Keratinocyte (primary cell): Measurements from ENCODE around the gene ABCG1. TPM values are rescaled to one million over a fixed set of nuclear protein-coding genes. Genes with fewer than 3 reads are reported as not detected.

Experiments used
- DNase-seq: peaks from one replicate; pipeline ENCODE4 v3.0.0-alpha.2; 2011; ENCODE audit warnings: low read depth, missing footprints, low spot score
- FAIRE-seq: peaks from 2 replicates; lab custom pipeline; 2011; peaks lifted over from hg19 to GRCh38; lab: Jason Lieb, UNC
- H2AFZ ChIP-seq: 2 replicates; pipeline ENCODE4 v1.6.0; 2012; ENCODE audit warnings: low read length, control low read depth, inconsistent platforms; ENCODE audit not compliant: control insufficient read depth
- H3K27ac ChIP-seq: 2 replicates; pipeline ENCODE4 v1.5.1; 2011; ENCODE audit warnings: low read length; ENCODE audit not compliant: control insufficient read depth, insufficient read depth
- H3K27me3 ChIP-seq: 3 replicates; pipeline ENCODE4 v1.6.0; 2011; ENCODE audit warnings: low read length; ENCODE audit not compliant: control insufficient read depth, insufficient read depth; ENCODE audit errors: extremely low read depth
- H3K36me3 ChIP-seq, 2 experiments: 2 replicates in 1 of 2; 3 replicates in 1 of 2; pipeline ENCODE4 v1.5.1; 2011; ENCODE audit warnings: low read length in 2 of 2, mild to moderate bottlenecking in 1 of 2; ENCODE audit not compliant: control insufficient read depth in 2 of 2, insufficient read depth in 2 of 2; ENCODE audit errors: extremely low read depth in 1 of 2
- H3K4me1 ChIP-seq: 3 replicates; pipeline ENCODE4 v1.5.1; 2011; ENCODE audit warnings: low read length; ENCODE audit not compliant: control insufficient read depth, insufficient read depth; ENCODE audit errors: extremely low read depth
- H3K4me2 ChIP-seq: 3 replicates; pipeline ENCODE4 v1.6.0; 2011; ENCODE audit warnings: low read depth, low read length; ENCODE audit not compliant: control insufficient read depth, insufficient read depth; ENCODE audit errors: extremely low read depth
- H3K4me3 ChIP-seq, 3 experiments: fragments of 200-600 bp in 1 of 3; sonication (generic) in 1 of 3; 2 replicates in 2 of 3; 3 replicates in 1 of 3; pipeline ENCODE4 v1.5.1; 2011 to 2016; ENCODE audit warnings: low read length in 3 of 3, mild to moderate bottlenecking in 3 of 3, control low read depth in 2 of 3, inconsistent platforms in 1 of 3, low read depth in 1 of 3, mixed read lengths in 1 of 3, mixed run types in 1 of 3, moderate library complexity in 1 of 3; ENCODE audit not compliant: control insufficient read depth in 2 of 3, insufficient read depth in 2 of 3; ENCODE audit errors: extremely low read depth in 1 of 3
- H3K79me2 ChIP-seq: 2 replicates; pipeline ENCODE4 v1.6.0; 2012; ENCODE audit warnings: low read length; ENCODE audit not compliant: control insufficient read depth, insufficient read depth
- H3K9ac ChIP-seq: 3 replicates; pipeline ENCODE4 v1.6.0; 2011; ENCODE audit warnings: low read length; ENCODE audit not compliant: control insufficient read depth, insufficient read depth; ENCODE audit errors: extremely low read depth
- H3K9me1 ChIP-seq: 3 replicates; pipeline ENCODE4 v1.6.0; 2011; ENCODE audit warnings: low read length; ENCODE audit not compliant: control insufficient read depth, insufficient read depth; ENCODE audit errors: extremely low read depth
- H3K9me3 ChIP-seq: 2 replicates; pipeline ENCODE4 v1.5.1; 2012; ENCODE audit warnings: low read depth, low read length; ENCODE audit not compliant: control insufficient read depth
- H4K20me1 ChIP-seq: 3 replicates; pipeline ENCODE4 v1.6.0; 2011; ENCODE audit warnings: low read length; ENCODE audit not compliant: control insufficient read depth, insufficient read depth; ENCODE audit errors: extremely low read depth
- EZH2 ChIP-seq: IDR thresholded peaks from one replicate; pipeline ENCODE4 v1.6.1; 2012; ENCODE audit warnings: inconsistent platforms, mild to moderate bottlenecking, low read length, moderate library complexity
- dilution Hi-C: fragments of 300-500 bp; cut with MboI; formaldehyde crosslinking; loops from one replicate; pipeline ENCODE4 v1.7.0; 2020; ENCODE audit warnings: low sequenced_read_pairs; ENCODE audit not compliant: extremely low pct_ligation_motif_present
- polyA plus RNA-seq, 5 experiments: library from polyadenylated mRNA; depleted of rRNA in 3 of 5; stranded (reverse) in 3 of 5; stranded (forward) in 1 of 5; unstranded in 1 of 5; fragments of >200 nt; gene quantifications; 1 replicate in 1 of 5; 2 replicates in 3 of 5; 3 replicates in 1 of 5; pipeline versions ENCODE4 v1.2.1 to v1.2.3, GENCODE V29; 2011 to 2012; ENCODE audit warnings: missing spikeins in 2 of 5, low read depth in 1 of 5, low replicate concordance in 1 of 5
- TF ChIP-seq, protein P1 (sequence below), 3 experiments: IDR thresholded peaks in 1 of 3; conservative IDR thresholded peaks in 1 of 3; optimal IDR thresholded peaks in 1 of 3; 2 replicates in 2 of 3; 3 replicates in 1 of 3; pipeline versions ENCODE3 to v1.5.1; 2011; ENCODE audit warnings: low read length in 3 of 3, mild to moderate bottlenecking in 3 of 3, moderate library complexity in 2 of 3, control low read depth in 1 of 3, inconsistent platforms in 1 of 3; ENCODE audit not compliant: insufficient read depth in 2 of 3; ENCODE audit errors: extremely low read depth in 1 of 3

The ABCG1 gene
- polyA plus RNA-seq, 1 donor (not counting 4 experiments of a cell fraction or from before 2014, with no cell fraction given): 3.3 TPM

DNA sequence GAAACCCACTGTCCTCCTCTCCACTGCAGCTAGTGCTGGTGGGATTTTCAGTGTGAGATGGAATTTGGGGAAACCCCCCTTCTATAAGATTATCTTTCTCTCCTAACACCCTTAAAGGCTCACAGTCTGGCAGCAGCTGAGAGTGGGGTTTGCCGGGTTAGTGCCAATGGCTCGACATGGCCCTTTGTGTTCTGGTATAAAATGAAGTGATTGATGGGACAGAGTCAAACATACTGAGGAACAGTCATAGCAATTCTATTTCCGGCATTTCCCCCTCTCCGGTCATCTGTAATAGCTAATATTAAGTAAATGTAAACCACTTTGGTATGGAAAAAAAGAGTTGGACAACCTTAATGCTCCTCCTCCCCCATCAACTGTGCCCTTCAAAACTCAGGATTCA, 58.7 kb downstream of the ABCG1 start:
- Histone ChIP-seq H3K9me3 (no peaks in the 10 kb centered on the region), H3K9me1 (no peaks in the 10 kb centered on the region), H2AFZ (no peak overlapping the region), H3K36me3 (no peaks in the 10 kb centered on the region), H3K4me2 (no peak overlapping the region), H4K20me1 (no peaks in the 10 kb centered on the region), H3K4me3 (no peak overlapping the region), H3K27ac (no peak overlapping the region), H3K4me1 (no peaks in the 10 kb centered on the region), H3K79me2 (no peaks in the 10 kb centered on the region), H3K27me3 (no peaks in the 10 kb centered on the region), H3K9ac (no peak overlapping the region)
- dilution Hi-C loops: no loop called here
- DNase-seq: no peak
- no peak for FAIRE-seq
- TF ChIP-seq, protein P1, sequence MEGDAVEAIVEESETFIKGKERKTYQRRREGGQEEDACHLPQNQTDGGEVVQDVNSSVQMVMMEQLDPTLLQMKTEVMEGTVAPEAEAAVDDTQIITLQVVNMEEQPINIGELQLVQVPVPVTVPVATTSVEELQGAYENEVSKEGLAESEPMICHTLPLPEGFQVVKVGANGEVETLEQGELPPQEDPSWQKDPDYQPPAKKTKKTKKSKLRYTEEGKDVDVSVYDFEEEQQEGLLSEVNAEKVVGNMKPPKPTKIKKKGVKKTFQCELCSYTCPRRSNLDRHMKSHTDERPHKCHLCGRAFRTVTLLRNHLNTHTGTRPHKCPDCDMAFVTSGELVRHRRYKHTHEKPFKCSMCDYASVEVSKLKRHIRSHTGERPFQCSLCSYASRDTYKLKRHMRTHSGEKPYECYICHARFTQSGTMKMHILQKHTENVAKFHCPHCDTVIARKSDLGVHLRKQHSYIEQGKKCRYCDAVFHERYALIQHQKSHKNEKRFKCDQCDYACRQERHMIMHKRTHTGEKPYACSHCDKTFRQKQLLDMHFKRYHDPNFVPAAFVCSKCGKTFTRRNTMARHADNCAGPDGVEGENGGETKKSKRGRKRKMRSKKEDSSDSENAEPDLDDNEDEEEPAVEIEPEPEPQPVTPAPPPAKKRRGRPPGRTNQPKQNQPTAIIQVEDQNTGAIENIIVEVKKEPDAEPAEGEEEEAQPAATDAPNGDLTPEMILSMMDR (optimal IDR thresholded peaks at IDR 0.05 in 1 of 3, IDR thresholded peaks at IDR 0.05 in 1 of 3, conservative IDR thresholded peaks at IDR 0.05 in 1 of 3; ENCODE audit: extremely low read depth in 1 of 3, insufficient read depth in 2 of 3, low read length in 3 of 3): no peak
- no peak for TF ChIP-seq EZH2

DNA sequence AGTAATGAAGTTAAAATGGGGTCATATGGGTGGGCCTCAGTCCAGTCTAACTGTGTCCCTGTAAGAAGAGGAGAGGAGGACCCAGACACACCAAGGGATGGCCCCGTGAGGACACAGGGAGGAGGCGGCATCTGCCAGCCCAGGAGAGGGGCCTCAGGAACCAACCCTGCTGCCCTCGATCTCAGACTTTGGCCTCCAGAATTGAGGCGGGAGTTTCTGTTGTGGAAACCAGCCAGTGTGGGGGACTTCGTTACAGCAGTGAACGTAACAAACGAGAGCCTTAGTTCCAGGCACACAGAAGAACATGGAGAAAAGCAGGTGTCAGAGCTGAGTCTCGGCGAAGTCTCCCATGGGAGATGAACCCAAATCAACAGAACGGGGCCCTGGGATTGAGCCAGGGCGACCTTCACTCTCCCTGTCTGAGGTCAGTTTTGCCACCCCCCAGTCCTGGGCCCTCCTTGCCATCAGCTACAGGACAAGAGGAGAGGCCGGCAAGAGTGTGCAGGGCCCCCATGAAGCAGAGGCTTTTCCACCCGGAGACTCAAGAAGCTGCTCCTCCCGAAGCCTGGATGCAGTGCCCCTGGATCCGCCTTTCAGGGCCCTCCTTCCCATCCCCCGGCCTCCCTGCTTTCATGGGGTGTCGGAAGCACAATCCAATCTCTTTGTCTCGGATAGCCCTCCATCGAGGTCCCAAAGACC, 59.7 kb downstream of the ABCG1 start:
- Histone ChIP-seq H3K4me1 (no peaks in the 10 kb centered on the region), H2AFZ (no peak overlapping the region), H3K4me2 (no peak overlapping the region), H3K9me1 (no peaks in the 10 kb centered on the region), H3K79me2 (no peaks in the 10 kb centered on the region), H3K27ac (no peak overlapping the region), H3K36me3 (no peaks in the 10 kb centered on the region), H3K4me3 (no peak overlapping the region), H3K9ac (no peak overlapping the region), H3K27me3 (no peaks in the 10 kb centered on the region), H3K9me3 (no peaks in the 10 kb centered on the region), H4K20me1 (no peaks in the 10 kb centered on the region)
- FAIRE-seq (no peak), DNase-seq (no peak)
- TF ChIP-seq, protein P1 (optimal IDR thresholded peaks at IDR 0.05 in 1 of 3, IDR thresholded peaks at IDR 0.05 in 1 of 3, conservative IDR thresholded peaks at IDR 0.05 in 1 of 3; ENCODE audit: extremely low read depth in 1 of 3, insufficient read depth in 2 of 3, low read length in 3 of 3): no peak
- dilution Hi-C loops: no loop called here
